Stomach (tissue), 9 donors: ENCODE results near the gene LAMB3. TPM values are rescaled to one million over a fixed set of nuclear protein-coding genes. Genes with fewer than 3 reads are reported as not detected.

Experiments
- DNase-seq, 2 donors: peaks; one replicate each; pipeline versions ENCODE4 v3.0.0 to v3.0.0-alpha.2; 2013 to 2019
- H3K27ac ChIP-seq, 5 donors: fragments of 200-600 bp in 4 of 5; sonication (generic) in 4 of 5; one replicate each; pipeline ENCODE4 v1.5.1; 2013 to 2019; ENCODE audit warnings: mild to moderate bottlenecking in 1 of 5, moderate library complexity in 1 of 5
- H3K27me3 ChIP-seq, 3 donors: fragments of 200-600 bp; sonication (generic); one replicate each; pipeline ENCODE4 v1.5.1; 2017 to 2019; ENCODE audit warnings: mixed run types in 1 of 3
- H3K36me3 ChIP-seq, 4 donors: fragments of 200-600 bp; sonication (generic); 1 replicate in 3 of 4; 2 replicates in 1 of 4; pipeline ENCODE4 v1.5.1; 2016 to 2019
- H3K4me1 ChIP-seq, 4 donors: fragments of 200-600 bp; sonication (generic); one replicate each; pipeline ENCODE4 v1.5.1; 2016 to 2019
- H3K4me3 ChIP-seq, 4 donors: fragments of 200-600 bp; sonication (generic) in 3 of 4; one replicate each; pipeline ENCODE4 v1.5.1; 2016 to 2019; ENCODE audit warnings: mild to moderate bottlenecking in 1 of 4
- H3K9me3 ChIP-seq, 4 donors: fragments of 200-600 bp; sonication (generic); one replicate each; pipeline ENCODE4 v1.5.1; 2016 to 2019
- CTCF ChIP-seq, 7 experiments: fragments of 450-650 bp in 4 of 7; fragments of 200-600 bp in 3 of 7; sonication (generic) in 3 of 7; IDR thresholded peaks; one replicate each; pipeline ENCODE4 v1.5.1; 2016 to 2019; ENCODE audit warnings: antibody characterized with exemption in 7 of 7, control low read depth in 2 of 7, mild to moderate bottlenecking in 1 of 7
- EP300 ChIP-seq: sonication (generic); formaldehyde crosslinking; IDR thresholded peaks from one replicate; pipeline ENCODE4 v1.6.1; 2017; ENCODE audit warnings: antibody characterized with exemption
- WGBS, 5 donors: extraction: QIAGEN DNeasy Blood & Tissue Kit in 3 of 5; methylation state at CpG; one replicate each; pipeline versions ENCODE4 v1.1.5 to v1.1.7; 2013 to 2018; 5-methylcytosine and 5-hydroxymethylcytosine counted together
- intact Hi-C: fragments of 100-400 bp; cut with DNase I; formaldehyde crosslinking; loops from one replicate; pipeline ENCODE4 v1.15.1; 2023; ENCODE audit warnings: low total_unique reads
- polyA plus RNA-seq, 3 donors: library from polyadenylated mRNA; stranded (reverse); fragments of 200-250 nt; gene quantifications; one replicate each; pipeline ENCODE4 v1.2.3, GENCODE V29; 2013
- total RNA-seq, 5 donors: library from RNA; depleted of rRNA; stranded (reverse); fragments of >200 nt; gene quantifications; one replicate each; pipeline versions ENCODE4 v1.1.0 to v1.2.3, GENCODE V29; 2014 to 2016
- donor health status: healthy with polysubstance abuse.
- donor health status: Bipolar disorder and iron deficiency.
- donor health status: healthy.

Gene LAMB3
- total and polyA plus RNA-seq, 8 donors: 12.8 to 105 (median 49.8) TPM

- TF ChIP-seq CTCF (IDR thresholded peaks at IDR 0.05) (peak in 5 of 7 experiments; percentile 55 to 82 (median 67)), EP300 (no peak)
- Histone ChIP-seq H3K4me1 (peaks cover 0 to 10% (median 5%) of the 10 kb centered on the region in 4 donors), H3K9me3 (no peaks in the 10 kb centered on the region), H3K27me3 (peaks cover 0 to 34% (median 0%) of the 10 kb centered on the region in 3 donors), H3K36me3 (no peaks in the 10 kb centered on the region), H3K27ac (no peak overlapping the region), H3K4me3 (no peak overlapping the region)
- 31 to 35% (median 34%) methylated on average over 15 of the region's 15 CpGs for WGBS, 5 donors
- DNase-seq: peak; percentile 89 to 93
- intact Hi-C loops: no loop called here
Observed at GRCh38 chr1:209565759-209566678, 86.2 kb downstream of the LAMB3 start.

Other genes with a start within 250 kb of the LAMB3 start
- 1 to 10 TPM in 1 of 5 donors, not detected in 4; 1.5 TPM for gene CAMK1G, start 68.7 kb downstream of the LAMB3 start, total RNA-seq
- under 1 TPM in 1 of 3 donors, not detected in 2; 0.03 TPM for gene CAMK1G, start 68.7 kb downstream of the LAMB3 start, polyA plus RNA-seq
- 10 to 100 TPM in 4 of 5 donors, not detected in 1; 11.0 to 75.2 (median 45.0) TPM for gene G0S2, start 23.0 kb upstream of the LAMB3 start, total RNA-seq
- 100 to 1,000 TPM in 1 of 3 donors, 10 to 100 TPM in 2; 48.7 to 227 (median 65.5) TPM for gene G0S2, start 23.0 kb upstream of the LAMB3 start, polyA plus RNA-seq
- gene HSD11B1, start 52.4 kb upstream of the LAMB3 start, total RNA-seq: 1 to 10 TPM in 3 of 5 donors, not detected in 2; 2.0 to 2.9 (median 2.3) TPM
- gene HSD11B1, start 52.4 kb upstream of the LAMB3 start, polyA plus RNA-seq: 10 to 100 TPM in 1 of 3 donors, 1 to 10 TPM in 2; 1.5 to 14.0 (median 4.7) TPM
- gene TRAF3IP3, start 103.6 kb upstream of the LAMB3 start, total RNA-seq: 1 to 10 TPM in 4 of 5 donors, not detected in 1; 2.2 to 9.6 (median 3.4) TPM
- gene TRAF3IP3, start 103.6 kb upstream of the LAMB3 start, polyA plus RNA-seq: 1 to 10 TPM; 2.2 to 6.7 (median 2.6) TPM
- gene C1orf74, start 132.1 kb upstream of the LAMB3 start, total RNA-seq: 1 to 10 TPM in 2 of 5 donors, under 1 TPM in 2, not detected in 1; 0.72 to 3.6 (median 2.0) TPM
- gene C1orf74, start 132.1 kb upstream of the LAMB3 start, polyA plus RNA-seq: 1 to 10 TPM; 1.3 to 1.8 (median 1.5) TPM
- 10 to 100 TPM; 11.6 to 64.8 (median 33.5) TPM for gene IRF6, start 153.7 kb upstream of the LAMB3 start, total RNA-seq
- gene IRF6, start 153.7 kb upstream of the LAMB3 start, polyA plus RNA-seq: 10 to 100 TPM; 19.5 to 27.8 (median 25.2) TPM
- gene UTP25, start 175.5 kb upstream of the LAMB3 start, total RNA-seq: 10 to 100 TPM in 1 of 5 donors, 1 to 10 TPM in 4; 1.4 to 10.6 (median 3.1) TPM
- gene UTP25, start 175.5 kb upstream of the LAMB3 start, polyA plus RNA-seq: 1 to 10 TPM; 1.1 to 2.1 (median 1.9) TPM